GM21825 (cell line): ENCODE data around the gene SND1.
"Not testable (repeated sequence)": the region's sequence is repeated elsewhere in the genome, so short reads cannot be mapped to it uniquely, and the experiment has no call there.

Experiments
- ATAC-seq: cut with Tn5 transposase; IDR thresholded peaks from one replicate; pipeline ENCODE4 v1.9.1; 2021; ENCODE audit warnings: mild to moderate bottlenecking, moderate library complexity; ENCODE audit not compliant: unreplicated experiment

SND1 gene

DNA sequence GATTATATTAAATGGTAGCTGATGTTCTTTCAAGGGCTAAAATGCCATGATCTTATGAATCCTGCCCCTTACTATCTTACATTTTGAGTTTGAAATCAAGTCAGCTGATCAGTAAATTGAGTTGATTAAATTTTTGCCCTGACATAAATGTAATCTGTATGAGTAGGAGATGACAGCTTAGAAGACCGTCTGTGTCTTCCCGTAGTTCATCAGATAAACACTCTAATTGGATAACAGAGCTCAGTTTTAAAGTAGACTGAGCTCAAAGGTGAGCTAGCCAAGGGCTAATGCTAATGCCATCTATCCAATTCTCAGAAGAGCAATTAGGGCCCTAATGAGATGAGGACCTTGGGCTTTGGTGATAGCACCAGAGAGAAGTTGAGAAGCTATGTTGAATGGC is 296.3 kb downstream of the SND1 start:
- ATAC-seq, result no peak

DNA sequence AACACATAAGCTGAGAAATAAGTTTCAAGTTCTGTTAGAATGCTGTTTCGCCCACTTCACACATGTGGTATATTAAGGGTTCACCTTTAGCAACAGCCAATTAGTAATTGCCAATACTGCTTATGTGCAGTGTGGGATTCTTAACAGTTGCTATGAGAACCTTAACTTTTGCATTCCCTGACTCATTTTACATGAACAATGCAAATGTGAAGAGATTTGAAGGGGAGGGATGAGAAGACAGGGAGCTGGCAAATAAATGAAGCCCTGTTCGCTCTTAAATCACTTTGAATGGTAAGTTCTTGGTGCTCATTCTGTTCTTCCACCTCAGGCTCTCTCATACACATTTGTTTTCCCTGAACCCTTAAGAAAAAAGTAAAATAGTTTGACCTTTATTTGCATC is 296.9 kb downstream of the SND1 start:
- no peak for ATAC-seq

DNA sequence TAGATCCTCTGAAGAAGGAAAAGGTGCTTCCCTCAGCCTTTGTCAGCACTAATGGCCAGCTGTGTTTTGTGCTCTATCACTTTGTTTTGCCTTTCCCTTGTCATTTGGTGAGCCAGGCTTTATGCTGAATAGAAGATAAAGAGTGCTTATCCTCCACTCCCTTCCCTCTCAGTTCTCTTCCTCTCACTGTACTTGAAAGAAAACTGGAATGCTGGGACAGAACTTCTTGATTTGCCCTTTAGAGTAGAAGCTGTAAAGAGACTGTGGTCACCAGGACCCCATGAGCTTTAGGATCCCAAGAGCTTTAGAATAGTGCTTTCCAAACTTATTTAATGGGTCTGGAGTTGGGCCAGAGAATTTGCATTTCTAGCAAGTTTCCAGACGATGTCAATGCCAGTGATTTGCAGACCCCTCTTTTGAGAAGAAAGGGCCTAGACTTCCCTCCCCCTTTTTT is 297.8 kb downstream of the SND1 start:
- no peak for ATAC-seq

DNA sequence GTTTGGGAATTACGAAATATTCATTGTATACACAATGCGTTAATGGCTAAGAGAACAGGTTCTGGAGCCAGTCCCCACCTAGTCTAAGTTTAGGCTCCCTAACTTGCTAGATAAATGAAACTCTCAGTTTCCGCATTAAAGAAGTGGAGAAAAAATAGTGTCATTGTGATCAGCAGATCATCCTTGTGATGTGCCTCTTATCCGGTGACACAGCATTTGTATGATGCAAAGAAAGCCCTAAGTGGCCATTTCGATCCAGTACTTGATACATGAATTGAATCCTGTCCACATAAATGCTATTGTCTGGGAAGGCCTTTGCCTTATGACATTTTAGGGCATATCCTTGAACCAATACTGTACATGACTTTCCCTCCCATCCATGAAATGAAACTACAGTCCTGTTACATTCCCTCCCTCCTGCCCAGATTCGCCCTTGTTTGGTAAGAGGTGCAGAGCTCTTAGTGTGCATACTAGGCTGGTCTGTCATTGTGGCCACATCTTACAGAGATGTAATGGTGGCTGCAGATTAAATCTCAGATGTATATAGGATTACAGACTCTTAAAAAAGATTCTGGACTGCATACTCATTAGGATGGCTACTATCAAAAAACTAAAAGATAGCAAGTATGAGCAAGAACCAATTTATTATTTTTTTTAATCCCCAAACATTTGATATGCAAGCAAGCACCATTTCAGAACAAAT is 298.4 kb downstream of the SND1 start:
- no peak for ATAC-seq

DNA sequence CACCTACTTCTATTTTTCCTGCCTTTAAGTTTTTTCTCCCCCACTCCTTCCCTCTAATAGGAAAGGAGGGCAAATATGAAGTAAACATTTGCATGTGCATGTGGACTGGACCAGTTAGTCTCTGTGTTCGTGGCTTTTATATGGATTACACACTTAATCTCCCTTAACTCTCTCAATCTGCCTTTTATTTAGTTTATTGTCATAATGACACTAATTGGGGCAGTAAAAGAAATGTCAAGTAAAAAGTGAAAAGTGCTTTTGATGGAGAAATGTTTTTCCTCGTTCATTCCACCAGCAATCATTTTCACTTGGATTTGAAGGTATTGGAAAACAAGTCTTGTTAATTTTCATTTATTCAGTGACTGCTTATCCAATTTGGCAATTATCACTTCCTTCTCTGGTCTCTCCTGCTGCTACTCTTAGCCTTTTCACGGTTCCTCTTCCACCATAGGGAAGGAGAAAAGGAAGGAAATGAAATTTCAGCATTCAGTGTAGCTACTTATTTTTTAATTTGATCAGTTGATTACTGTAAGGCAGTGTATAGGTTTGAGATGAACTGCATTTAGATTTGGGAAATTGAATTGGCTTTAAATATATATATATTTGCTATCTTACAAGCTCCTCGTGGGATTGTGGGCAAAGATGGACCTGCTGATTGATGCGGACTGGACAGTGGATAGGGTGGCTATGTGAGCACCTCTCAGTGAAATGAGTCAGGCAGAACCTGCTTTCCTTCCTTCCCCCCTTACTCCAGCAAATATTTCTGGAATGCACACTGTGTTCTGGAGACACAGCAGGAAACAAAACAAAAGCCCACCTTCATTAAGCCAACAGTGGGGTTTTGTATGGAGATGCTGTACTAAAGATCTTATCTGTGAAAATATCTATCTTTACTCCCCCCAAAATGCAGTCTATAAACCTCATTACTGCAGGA is 301.7 kb downstream of the SND1 start:
- ATAC-seq, result no peak

DNA sequence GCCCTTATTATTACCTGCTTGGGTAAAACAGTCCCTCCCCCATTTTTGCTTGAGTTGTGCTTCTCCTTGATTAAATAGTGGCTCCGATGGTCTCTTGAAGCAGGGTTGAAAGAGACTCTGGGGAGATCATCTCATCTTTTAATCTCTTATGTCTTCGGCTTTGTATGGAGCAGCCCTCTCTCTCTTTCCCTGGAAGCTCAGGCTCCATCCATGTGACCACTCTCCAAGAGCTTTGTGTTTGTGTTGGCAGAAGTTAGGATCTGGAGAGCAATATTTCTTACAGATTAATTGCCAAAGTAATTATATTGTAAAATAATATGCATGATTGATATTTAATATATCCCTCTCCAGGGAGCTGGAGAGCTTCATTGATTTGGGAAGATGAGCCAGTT is 302.4 kb downstream of the SND1 start:
- ATAC-seq, result no peak

DNA sequence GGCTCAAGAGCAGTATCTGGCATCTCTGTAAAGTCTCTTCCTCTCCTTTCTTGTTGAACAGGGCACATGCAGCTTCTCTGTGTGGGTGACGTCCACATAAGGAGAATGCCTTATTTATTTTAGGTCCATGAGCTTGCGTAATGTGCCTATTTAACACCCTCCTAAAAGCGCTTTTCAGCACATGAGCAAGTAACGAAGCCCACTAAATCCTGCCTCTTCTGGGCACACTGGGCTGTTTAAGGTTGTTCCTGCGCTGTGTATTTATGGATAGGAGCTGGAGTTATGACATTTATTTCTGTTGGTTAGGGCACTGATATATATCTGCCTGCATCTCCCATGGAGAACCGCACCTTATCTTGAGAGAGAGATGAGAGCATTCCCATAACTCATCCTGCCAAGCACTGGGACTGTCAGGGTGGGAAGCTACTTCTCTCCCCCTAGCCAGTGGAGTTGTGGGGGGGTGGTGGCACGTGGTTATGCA is 303.1 kb downstream of the SND1 start:
- no peak for ATAC-seq

DNA sequence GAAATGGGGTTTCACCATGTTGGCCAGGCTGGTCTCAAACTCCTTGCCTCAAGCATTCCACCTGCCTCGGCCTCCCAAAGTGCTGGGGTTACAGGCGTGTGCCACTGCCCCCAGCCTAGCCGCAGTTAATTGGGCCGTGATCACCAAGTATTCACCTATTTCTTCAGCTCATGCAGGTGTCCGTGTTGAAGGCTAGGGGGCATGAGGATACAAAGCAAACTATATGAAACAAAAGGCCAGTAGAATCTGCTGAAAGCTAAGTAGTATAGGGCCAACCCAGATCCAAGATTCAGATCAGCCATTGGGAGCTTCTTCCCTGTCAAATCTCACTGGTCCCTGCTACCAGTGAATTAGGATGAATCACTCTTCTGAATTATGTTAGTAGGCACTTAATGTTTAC is 305.9 kb downstream of the SND1 start:
- ATAC-seq, result no peak

DNA sequence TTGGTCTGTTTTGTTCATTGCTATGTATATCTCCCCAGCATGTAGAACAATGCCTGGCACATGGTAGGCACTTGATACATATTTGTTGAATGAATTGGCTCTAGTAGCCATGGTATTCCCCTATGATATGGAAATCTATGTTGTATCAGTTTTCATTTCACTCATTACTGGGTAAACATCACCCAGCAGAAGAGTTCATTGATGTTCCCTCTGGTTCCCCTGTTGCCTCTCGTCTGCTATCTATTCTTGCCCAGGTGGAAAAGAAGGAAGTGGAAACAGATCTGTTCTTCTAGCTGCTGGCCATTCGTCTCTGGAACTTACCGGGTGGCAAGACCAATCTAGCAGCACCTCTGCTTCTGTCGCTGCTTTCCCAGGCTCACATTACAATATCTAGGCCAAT is 307.8 kb downstream of the SND1 start:
- ATAC-seq, result peak; percentile 70

DNA sequence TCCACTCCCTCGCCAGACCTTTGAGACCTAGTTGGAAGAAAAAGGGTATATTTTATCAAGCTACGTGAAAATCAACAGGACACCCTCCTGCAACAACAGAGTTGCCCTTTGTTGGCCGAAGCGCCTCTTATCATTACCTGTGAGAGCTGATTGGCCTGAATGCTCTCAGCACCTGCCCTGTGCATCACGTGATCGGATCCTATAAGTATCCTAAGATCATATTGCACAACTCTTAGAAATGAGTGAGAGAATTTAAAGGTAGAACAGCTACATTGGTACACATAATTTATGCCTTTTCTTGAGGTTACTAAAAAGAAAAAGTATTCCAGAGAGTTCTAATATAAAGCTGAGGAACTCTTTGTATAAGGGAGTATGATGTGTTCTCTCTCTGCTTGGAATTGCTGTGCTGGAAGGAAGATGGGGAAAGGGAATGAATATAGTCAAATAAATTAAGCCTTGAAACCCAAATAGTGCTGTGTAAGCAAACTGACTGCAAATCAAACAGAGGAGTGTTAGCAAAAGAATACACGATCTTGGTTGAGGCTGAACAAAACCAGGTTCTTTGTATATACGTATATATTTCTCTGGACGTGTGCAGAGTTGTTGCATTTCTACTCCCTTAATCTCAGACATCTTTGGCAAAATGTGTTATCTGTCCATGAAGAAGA is 309.9 kb downstream of the SND1 start:
- no peak for ATAC-seq

DNA sequence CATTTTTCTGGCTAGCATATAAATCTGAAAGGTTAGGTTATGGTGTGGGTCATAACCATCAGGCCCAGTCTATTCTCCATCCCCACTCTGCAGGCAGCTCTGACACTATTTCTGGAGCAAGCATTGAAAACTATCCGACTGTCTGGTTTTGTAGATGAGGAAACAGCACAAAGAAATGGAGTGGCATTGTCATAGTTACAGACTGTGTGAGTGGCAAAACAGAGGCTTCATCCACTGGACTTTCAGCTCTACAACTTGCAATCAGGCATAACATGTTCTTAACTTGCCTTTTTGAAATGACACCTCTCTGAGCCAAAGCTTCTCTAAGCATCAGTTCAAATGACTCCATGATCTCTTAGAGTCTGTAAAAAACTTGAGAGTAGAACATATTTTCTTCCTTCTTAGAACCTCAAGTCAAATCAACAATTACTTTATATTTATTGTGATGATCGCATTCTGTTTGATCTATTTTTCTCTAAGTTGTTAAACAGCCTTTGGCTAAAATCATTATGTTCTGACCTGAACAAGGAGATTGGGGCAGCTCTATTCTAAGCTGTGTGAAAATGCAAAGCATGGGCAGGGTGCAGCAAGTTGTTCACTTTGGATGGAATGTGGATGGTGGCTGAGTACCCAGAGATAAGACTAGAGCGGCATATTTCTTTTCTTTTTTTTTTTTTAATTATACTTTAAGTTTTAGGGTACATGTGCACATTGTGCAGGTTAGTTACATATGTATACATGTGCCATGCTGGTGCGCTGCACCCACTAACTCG is 310.8 kb downstream of the SND1 start:
- ATAC-seq, result no peak

DNA sequence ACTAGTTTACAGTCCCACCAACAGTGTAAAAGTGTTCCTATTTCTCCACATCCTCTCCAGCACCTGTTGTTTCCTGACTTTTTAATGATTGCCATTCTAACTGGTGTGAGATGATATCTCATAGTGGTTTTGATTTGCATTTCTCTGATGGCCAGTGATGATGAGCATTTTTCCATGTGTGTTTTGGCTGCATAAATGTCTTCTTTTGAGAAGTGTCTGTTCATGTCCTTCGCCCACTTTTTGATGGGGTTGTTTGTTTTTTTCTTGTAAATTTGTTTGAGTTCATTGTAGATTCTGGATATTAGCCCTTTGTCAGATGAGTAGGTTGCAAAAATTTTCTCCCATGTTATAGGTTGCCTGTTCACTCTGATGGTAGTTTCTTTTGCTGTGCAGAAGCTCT is 311.9 kb downstream of the SND1 start:
- ATAC-seq, result not testable (repeated sequence)

DNA sequence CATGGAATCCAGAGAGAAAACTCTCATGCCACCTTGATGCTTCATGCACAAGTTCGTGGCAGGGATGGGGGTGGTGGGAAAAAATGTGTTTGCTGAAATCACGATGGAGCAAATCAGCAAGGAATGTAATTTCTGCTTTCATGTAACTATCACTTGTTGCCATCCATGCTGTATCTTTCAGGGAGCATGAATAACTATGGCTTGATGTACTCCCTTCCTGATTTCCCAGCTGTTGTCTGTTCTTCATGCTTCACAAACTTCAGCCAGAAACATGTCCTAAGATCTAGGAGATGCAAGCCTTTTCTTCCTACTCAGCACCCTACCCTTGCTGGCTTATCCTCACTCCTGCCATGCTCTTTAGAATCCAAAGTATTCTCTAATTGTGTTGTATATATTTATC is 315.3 kb downstream of the SND1 start:
- ATAC-seq, result no peak

DNA sequence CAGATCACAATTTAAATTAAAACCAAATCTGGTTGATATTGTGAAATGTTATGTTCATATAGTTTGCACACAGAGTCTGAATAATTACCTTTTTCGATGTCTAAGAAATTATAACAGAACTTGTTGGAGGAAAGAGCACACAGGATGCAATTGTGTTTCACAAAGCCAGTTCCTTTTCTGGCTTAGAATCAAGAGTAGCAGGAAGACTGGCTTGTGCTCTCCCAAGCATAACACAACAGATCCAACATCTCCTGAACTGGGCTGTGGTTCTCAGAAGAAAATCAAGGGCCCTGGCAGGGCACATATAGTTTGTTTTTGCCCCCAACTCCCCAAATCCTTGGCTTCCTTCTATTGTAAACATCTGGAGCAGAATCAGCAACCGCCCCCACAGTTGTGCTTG is 316.6 kb downstream of the SND1 start:
- ATAC-seq, result no peak

DNA sequence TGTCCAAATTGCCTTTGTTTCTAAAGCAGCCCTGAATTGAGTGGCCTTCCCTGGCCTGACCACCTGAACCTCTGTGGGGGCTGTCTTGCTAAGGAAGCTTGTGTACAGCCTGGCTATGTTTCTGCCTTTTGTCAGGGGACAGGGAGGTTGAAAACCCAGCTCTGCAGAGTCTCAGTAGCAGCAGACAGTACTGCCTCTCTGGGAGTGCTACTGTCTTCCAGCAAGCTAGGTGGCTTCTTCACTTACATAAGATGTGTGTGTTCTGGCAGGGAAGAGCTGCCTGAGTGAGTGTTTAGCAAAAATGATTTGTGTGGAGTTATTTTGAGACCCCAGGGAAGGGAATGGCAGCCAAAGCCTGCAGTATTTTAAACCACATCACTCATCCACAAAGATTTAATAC is 321.8 kb downstream of the SND1 start:
- no peak for ATAC-seq

DNA sequence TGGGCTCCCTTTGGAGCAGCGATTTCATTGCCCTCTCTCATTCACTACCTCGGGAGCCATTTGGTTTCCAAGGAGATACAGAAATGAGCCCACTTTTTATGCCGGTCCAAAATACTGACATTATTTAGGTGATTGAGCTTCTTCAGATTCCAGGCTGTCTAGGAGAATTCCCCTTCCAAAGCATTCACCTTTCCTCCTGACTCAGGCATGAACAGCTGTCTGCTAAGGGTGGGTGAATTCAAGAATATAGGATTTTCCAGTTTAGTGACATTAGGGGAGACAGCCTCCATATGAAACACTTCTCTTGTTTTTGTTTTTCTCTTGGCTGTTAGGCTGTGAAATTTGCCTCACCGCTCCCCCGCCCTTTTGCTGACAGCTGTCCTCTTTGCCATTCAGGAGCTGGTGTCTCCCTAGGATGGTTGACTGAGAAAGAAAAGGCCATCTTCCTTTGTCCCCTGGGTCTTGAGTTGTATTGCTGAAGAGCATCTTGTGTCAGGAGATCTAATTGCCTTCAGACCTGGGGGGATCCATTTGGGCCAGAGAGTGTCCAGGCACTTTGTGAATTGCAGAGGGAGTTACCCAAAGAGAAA is 322.5 kb downstream of the SND1 start:
- no peak for ATAC-seq

DNA sequence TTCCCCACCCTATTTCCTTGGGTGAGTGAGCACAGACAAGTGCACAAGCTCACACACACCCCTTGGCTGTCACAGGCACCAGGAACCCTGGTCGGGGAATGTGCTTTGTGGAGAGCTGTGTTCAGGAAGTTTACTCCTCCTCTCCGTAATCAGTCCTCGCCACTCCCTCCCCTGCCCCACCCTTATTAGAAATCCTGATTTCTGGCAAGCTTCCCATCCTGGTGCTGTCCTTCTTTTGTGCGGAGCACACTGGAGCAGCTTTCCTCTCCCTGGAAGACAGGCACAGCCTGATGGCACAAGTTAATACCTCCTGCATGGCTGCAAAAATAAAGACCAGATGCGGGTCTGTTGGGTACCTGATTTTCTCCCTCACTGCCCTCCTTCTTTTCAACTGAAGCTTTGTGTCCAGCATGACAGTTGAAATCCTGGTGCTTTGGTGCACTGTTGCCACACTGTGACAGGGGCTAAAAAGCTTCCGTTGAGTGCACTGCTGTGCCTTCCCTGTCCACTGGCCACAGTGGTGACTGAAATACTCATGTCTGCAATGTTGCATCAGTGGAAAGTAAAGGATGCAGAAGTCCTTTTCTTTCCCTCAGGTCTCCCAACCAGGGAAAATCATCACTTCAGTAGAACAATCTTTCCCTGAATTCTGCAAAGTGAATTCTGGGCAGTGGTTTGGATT is 324.2 kb downstream of the SND1 start:
- no peak for ATAC-seq

DNA sequence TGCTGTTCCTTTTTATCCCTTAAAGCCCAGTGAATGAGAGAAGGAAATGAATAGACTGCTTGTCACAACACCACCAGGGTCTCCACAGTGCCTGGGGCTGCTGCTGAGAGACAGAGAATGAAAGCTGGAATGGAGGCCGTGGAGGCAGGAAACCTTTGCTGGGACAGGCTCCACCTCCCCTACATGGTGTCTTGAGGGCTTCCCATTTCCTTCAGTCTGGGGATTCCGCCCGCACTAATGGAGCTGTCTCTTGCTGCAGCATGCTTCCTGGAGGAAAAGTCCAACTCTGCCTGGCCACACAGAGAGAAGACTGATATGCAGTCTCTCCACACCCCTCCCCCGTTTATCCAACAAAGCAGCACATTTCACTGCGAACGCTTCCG is 324.7 kb downstream of the SND1 start:
- ATAC-seq, result no peak

DNA sequence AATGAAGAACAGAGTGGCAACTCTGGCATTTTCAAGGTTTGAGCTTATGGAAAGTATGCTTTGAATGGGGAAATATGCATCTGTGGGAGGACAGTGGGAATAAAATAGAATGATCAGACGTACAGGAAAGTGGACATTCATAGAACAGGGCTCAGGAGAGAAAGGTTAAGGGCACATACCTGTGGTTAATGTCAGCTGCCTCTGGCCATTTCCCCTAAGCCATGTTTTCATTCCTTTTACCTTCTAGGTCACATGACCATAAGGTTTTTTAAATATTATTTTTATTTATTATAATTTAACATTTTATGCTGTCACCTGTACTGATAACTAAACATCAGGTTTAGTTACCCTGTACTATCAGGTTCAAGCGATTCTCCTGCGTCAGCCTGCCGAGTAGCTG is 326.4 kb downstream of the SND1 start:
- ATAC-seq, result no peak
